HuH-7 (cell line): Measurements from ENCODE around the gene CARD6.
"Not testable (repeated sequence)": the region's sequence is repeated elsewhere in the genome, so short reads cannot be mapped to it uniquely, and the experiment has no call there.

Source experiments
- DNase-seq: peaks from one replicate; pipeline ENCODE4 v3.0.0; 2011; ENCODE audit warnings: low spot score

CARD6 gene

GRCh38 chr5:40841068-40841805 lies at the start of gene CARD6:
TSS of gene CARD6 (plus strand) at chr5:40841367. CDS start at chr5:40841383, 16 bp downstream.
- DNase-seq: no peak

GRCh38 chr5:40791715-40792139 lies 49.4 kb upstream of the CARD6 start:
- DNase-seq: peak; percentile 52

GRCh38 chr5:40792691-40793090 lies 48.5 kb upstream of the CARD6 start:
- DNase-seq: not testable (repeated sequence)

GRCh38 chr5:40794340-40794739 lies 46.8 kb upstream of the CARD6 start:
- DNase-seq: not testable (repeated sequence)

- DNase-seq: not testable (repeated sequence)
Observed at GRCh38 chr5:40794877-40795276, 46.3 kb upstream of the CARD6 start.

GRCh38 chr5:40796487-40796889 lies 44.7 kb upstream of the CARD6 start:
- no peak for DNase-seq

GRCh38 chr5:40797273-40798011 lies 43.7 kb upstream of the CARD6 start:
- peak; percentile 81 for DNase-seq

GRCh38 chr5:40798012-40798800 lies 43.0 kb upstream of the CARD6 start, which contains the start of gene PRKAA1:
TSS of gene PRKAA1 (minus strand) at chr5:40798374. CDS start at chr5:40798189, 185 bp downstream.
- peak; percentile 93 for DNase-seq

- peak; percentile 73 for DNase-seq
Observed at GRCh38 chr5:40798801-40799210, 42.4 kb upstream of the CARD6 start.

- DNase-seq: no peak
Observed at GRCh38 chr5:40799258-40799657, 41.9 kb upstream of the CARD6 start.

- peak; percentile 56 for DNase-seq
Observed at GRCh38 chr5:40801771-40802562, 39.2 kb upstream of the CARD6 start.

GRCh38 chr5:40812125-40812524 lies 29.0 kb upstream of the CARD6 start:
- no peak for DNase-seq

- no peak for DNase-seq
Observed at GRCh38 chr5:40813698-40814281, 27.4 kb upstream of the CARD6 start.

- DNase-seq: no peak
Observed at GRCh38 chr5:40823459-40823858, 17.7 kb upstream of the CARD6 start.

- DNase-seq: not testable (repeated sequence)
Observed at GRCh38 chr5:40825461-40826043, 15.6 kb upstream of the CARD6 start.

GRCh38 chr5:40826489-40827187 lies 14.5 kb upstream of the CARD6 start:
- DNase-seq: no peak

GRCh38 chr5:40827188-40827977 lies 13.8 kb upstream of the CARD6 start:
- no peak for DNase-seq

- DNase-seq: no peak
Observed at GRCh38 chr5:40828021-40828631, 13.0 kb upstream of the CARD6 start.
